Prostate gland (tissue), 2 donors: ENCODE data around the gene KRT17. TPM values are rescaled to one million over a fixed set of nuclear protein-coding genes. Genes with fewer than 3 reads are reported as not detected.
"Not testable (repeated sequence)": the region's sequence is repeated elsewhere in the genome, so short reads cannot be mapped to it uniquely, and the experiment has no call there.

Experiments
- DNase-seq: peaks from one replicate; pipeline ENCODE4 v3.0.0-alpha.2; 2019; ENCODE audit warnings: low spot score
- H3K27ac ChIP-seq, 2 donors: fragments of 200-600 bp; sonication (generic); 2 replicates each; pipeline ENCODE4 v1.5.1; 2017 to 2019
- H3K27me3 ChIP-seq: fragments of 200-600 bp; sonication (generic); replicated peaks from 2 replicates; pipeline ENCODE4 v1.5.1; 2019; ENCODE audit not compliant: insufficient read depth
- H3K36me3 ChIP-seq, 2 donors: fragments of 200-600 bp; sonication (generic); 1 replicate in 1 of 2; 2 replicates in 1 of 2; pipeline versions ENCODE4 v1.5.1 to v1.8.1; 2017 to 2019
- H3K4me1 ChIP-seq: fragments of 200-600 bp; sonication (generic); replicated peaks from 2 replicates; pipeline ENCODE4 v1.5.1; 2019
- H3K4me3 ChIP-seq, 2 donors: fragments of 200-600 bp; sonication (generic); 2 replicates each; pipeline ENCODE4 v1.5.1; 2017 to 2019
- H3K9me3 ChIP-seq: fragments of 200-600 bp; sonication (generic); 2 replicates; pipeline ENCODE4 v1.5.1; 2017
- POLR2A ChIP-seq: fragments of 450-650 bp; IDR thresholded peaks from one replicate; pipeline ENCODE4 v1.6.1; 2016; ENCODE audit warnings: antibody characterized with exemption, mild to moderate bottlenecking
- POLR2AphosphoS5 ChIP-seq: sonication (generic); formaldehyde crosslinking; IDR thresholded peaks from one replicate; pipeline ENCODE4 v1.6.1; 2017; ENCODE audit warnings: antibody characterized with exemption
- WGBS: methylation state at CpG from one replicate; pipeline ENCODE4 v1.1.5; 2018; 5-methylcytosine and 5-hydroxymethylcytosine counted together
- intact Hi-C: fragments of 100-400 bp; cut with DNase I; formaldehyde crosslinking; loops from one replicate; pipeline ENCODE4 v1.14.2; 2022
- total RNA-seq, 2 donors: library from RNA; depleted of rRNA; stranded (reverse); fragments of >200 nt; gene quantifications; one replicate each; pipeline ENCODE4 v1.1.0, GENCODE V29; 2016
- TF ChIP-seq, protein P1 (sequence below), 4 experiments: fragments of 200-600 bp in 2 of 4; fragments of 450-650 bp in 2 of 4; sonication (generic) in 2 of 4; IDR thresholded peaks; 1 replicate in 3 of 4; 2 replicates in 1 of 4; pipeline ENCODE4 v1.5.1; 2016 to 2019; ENCODE audit warnings: antibody characterized with exemption in 4 of 4, mild to moderate bottlenecking in 2 of 4, moderate library complexity in 2 of 4

Gene KRT17
- total RNA-seq, 2 donors from 2014 or later = 201 to 360 TPM

DNA sequence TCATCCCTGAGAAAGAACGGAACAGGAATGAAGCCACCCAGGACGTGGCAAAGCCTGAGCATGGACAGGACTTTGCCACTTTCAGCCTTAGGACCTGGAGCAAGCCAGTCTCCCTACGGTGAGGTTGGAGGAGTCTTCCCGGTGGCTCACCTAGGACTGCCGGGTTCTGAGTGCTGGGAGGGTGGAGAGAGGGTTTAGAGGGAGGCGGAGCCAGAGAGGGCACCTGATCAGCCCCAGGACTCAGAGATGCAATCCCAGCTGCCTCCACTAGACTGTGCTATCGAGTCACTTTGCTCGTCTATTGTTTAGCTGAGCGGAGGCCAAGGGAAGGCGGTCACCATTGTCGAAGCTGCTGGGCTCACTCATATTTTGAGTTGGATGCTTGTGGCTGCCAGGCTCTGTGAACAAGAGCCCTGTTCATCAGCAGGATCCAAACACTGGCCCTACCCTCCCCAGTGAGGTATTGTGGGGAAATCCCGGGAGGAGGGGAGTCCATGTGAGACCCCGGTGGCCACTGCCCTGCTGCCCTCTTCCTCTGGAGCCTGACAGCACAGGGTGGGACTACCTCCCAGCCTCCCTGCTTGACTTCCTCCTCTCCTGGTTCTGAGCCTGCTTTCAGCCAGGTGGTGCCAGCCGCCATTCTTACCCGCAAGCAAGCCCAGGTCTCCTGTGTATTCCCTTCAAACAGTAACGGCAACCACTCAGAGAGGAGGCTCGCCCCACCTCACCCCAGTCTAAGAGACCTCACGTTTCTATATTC, 44.7 kb downstream of the KRT17 start:
- intact Hi-C loops = no loop called here
- H3K4me1 ChIP-seq = no peaks in the 10 kb centered on the region
- DNase-seq = peak; percentile 92
- no peaks in the 10 kb centered on the region for H3K27me3 ChIP-seq
- H3K9me3 ChIP-seq = no peaks in the 10 kb centered on the region
- H3K27ac ChIP-seq = peak overlapping the region in 1 of 2 donors; percentile 25
- TF ChIP-seq, protein P1, sequence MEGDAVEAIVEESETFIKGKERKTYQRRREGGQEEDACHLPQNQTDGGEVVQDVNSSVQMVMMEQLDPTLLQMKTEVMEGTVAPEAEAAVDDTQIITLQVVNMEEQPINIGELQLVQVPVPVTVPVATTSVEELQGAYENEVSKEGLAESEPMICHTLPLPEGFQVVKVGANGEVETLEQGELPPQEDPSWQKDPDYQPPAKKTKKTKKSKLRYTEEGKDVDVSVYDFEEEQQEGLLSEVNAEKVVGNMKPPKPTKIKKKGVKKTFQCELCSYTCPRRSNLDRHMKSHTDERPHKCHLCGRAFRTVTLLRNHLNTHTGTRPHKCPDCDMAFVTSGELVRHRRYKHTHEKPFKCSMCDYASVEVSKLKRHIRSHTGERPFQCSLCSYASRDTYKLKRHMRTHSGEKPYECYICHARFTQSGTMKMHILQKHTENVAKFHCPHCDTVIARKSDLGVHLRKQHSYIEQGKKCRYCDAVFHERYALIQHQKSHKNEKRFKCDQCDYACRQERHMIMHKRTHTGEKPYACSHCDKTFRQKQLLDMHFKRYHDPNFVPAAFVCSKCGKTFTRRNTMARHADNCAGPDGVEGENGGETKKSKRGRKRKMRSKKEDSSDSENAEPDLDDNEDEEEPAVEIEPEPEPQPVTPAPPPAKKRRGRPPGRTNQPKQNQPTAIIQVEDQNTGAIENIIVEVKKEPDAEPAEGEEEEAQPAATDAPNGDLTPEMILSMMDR (IDR thresholded peaks at IDR 0.05) = peak; percentile 78 to 99 (median 90)
- peak; percentile 84 for TF ChIP-seq POLR2AphosphoS5
- peak; percentile 74 for TF ChIP-seq POLR2A
- no peaks in the 10 kb centered on the region for H3K36me3 ChIP-seq
- H3K4me3 ChIP-seq = no peak overlapping the region
- WGBS = 42% methylated on average over 18 of the region's 18 CpGs

DNA sequence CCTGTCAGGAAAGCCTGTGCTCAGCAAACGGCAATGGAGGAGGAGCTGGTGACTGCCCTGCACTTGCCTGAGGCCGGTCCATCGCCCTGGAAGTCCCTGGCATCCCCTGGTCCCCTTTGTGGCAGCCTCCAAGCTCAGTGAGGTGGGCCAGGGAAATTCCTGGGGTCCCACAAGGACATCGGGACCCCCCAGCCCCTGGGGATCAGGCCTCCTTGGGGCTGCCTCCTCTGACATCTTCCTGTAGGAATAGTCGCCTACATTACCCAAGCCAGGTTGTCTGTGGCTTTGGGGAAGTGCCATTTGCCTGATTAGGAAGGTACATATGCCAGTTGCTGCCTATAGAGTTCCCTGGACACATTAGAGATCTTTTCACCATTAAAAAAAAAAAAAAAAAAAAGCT, 45.4 kb downstream of the KRT17 start:
- intact Hi-C loops = no loop called here
- H3K4me3 ChIP-seq = no peak overlapping the region
- TF ChIP-seq POLR2AphosphoS5 = no peak
- TF ChIP-seq POLR2A = no peak
- TF ChIP-seq, protein P1 (IDR thresholded peaks at IDR 0.05) = no peak
- no peaks in the 10 kb centered on the region for H3K4me1 ChIP-seq
- no peak for DNase-seq
- H3K27me3 ChIP-seq = no peaks in the 10 kb centered on the region
- no peaks in the 10 kb centered on the region for H3K9me3 ChIP-seq
- H3K27ac ChIP-seq = no peak overlapping the region
- WGBS = 73% methylated on average over 5 of the region's 5 CpGs
- H3K36me3 ChIP-seq = no peaks in the 10 kb centered on the region

DNA sequence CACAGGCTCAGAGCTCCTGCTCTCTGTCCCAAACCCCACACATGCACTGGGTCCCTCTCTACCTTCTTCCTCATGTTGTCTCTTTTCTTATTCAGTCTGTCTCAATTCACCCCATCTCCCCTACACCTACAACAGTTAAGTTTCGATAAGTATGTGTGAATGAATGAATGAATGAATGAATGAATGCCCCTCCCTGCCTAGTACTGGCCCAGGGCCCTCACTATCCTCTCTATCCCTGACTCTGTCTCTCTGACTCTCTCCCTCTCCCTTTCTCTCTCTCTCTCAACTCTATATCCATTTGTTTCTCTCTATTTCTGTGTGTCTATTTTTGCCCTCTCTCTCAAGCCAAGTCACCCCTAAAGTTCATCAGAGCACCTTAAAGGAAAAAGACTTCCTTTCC, 45.8 kb downstream of the KRT17 start:
- TF ChIP-seq, protein P1 (IDR thresholded peaks at IDR 0.05) = no peak
- no peak for TF ChIP-seq POLR2A
- TF ChIP-seq POLR2AphosphoS5 = no peak
- Histone ChIP-seq H3K36me3 (no peaks in the 10 kb centered on the region), H3K4me1 (no peaks in the 10 kb centered on the region), H3K9me3 (no peaks in the 10 kb centered on the region), H3K4me3 (no peak overlapping the region), H3K27me3 (no peaks in the 10 kb centered on the region), H3K27ac (no peak overlapping the region)
- WGBS = 90% methylated on average over 1 of the region's 1 CpG
- no peak for DNase-seq
- intact Hi-C loops = no loop called here

DNA sequence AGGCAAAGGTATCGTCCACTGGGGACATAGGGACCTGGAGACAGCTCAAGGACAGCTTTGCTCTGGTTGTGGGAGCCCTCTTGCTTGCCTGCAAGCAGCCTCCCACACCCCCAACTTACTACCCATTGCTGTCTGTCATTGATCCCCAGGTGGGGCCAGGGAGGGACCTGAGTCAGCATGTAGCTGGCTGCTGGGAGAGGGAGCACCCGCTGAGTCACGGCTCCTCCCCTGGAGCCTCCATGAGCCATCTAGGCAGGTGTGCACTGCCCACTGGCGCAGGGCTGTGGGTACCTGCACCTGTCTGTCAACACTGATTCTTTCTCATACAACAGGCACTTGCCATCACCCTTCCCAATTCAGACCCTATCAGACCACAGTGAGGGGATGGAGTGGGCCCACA, 47.6 kb downstream of the KRT17 start:
- DNase-seq, H3K36me3 ChIP-seq, H3K27me3 ChIP-seq, H3K4me3 ChIP-seq, H3K4me1 ChIP-seq, H3K27ac ChIP-seq, H3K9me3 ChIP-seq, intact Hi-C loops: not testable (repeated sequence)
- 95% methylated on average over 4 of the region's 4 CpGs for WGBS

DNA sequence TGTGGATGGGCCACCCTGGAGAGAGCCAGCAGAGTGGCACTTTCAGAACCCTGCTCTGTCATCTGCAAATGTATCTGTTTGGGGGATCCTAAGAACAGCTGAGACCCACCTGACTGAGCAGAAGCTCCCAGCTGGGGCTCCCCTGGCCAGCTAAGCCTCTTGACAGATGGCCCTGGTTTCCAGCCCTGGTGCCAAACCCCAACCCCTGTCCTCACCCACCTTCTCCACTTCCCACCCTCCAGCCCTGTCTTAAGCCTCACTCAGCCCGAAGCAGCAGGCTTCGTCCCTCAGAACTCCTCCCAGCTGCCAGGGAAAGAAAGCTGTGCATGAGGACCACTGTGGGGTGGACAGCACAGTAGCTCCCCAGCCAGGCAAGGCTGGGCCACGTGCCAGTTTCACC, 49.0 kb downstream of the KRT17 start:
- H3K4me3 ChIP-seq = no peak overlapping the region
- no peaks in the 10 kb centered on the region for H3K9me3 ChIP-seq
- TF ChIP-seq POLR2A = no peak
- TF ChIP-seq, protein P1 (IDR thresholded peaks at IDR 0.05) = no peak
- TF ChIP-seq POLR2AphosphoS5 = no peak
- 69% methylated on average over 3 of the region's 3 CpGs for WGBS
- no peaks in the 10 kb centered on the region for H3K36me3 ChIP-seq
- intact Hi-C loops = no loop called here
- no peak overlapping the region for H3K27ac ChIP-seq
- no peaks in the 10 kb centered on the region for H3K27me3 ChIP-seq
- H3K4me1 ChIP-seq = no peaks in the 10 kb centered on the region
- DNase-seq = no peak
